Mucosa of gallbladder (tissue), 1 donor: ENCODE data around the gene SP100. TPM values are rescaled to one million over a fixed set of nuclear protein-coding genes. Genes with fewer than 3 reads are reported as not detected.
"Not testable (repeated sequence)": the region's sequence is repeated elsewhere in the genome, so short reads cannot be mapped to it uniquely, and the experiment has no call there.

Experiments
- DNase-seq: peaks from one replicate; pipeline ENCODE4 v3.0.0-alpha.2; 2020; ENCODE audit warnings: low spot score
- total RNA-seq: library from RNA; stranded (reverse); gene quantifications from one replicate; pipeline ENCODE4 v1.2.1, GENCODE V29; 2021
- donor health status: DM: no; HTN: no; CAD: no.

Gene SP100
- total RNA-seq, 1 donor from 2014 or later: 86.6 TPM

DNA sequence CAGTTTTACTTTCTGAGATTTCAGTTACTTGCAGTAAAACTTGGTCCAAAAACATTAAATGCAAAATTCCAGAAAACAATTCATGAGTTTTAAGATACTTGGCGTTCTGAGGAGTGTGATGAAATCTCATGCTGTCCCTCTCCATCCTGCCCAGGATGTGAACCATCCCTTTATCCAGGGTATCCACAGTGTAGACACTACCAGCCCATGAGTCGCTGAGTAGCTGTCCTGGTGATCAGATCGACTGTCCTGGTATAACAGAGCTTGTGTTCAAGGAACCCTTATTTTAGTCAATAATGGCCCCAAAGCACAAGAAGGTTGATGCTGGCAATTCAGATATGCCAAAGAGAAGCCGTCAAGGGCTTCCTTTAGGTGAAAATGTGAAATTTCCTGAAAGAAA, 3.2 kb downstream of the SP100 start:
- no peak for DNase-seq

DNA sequence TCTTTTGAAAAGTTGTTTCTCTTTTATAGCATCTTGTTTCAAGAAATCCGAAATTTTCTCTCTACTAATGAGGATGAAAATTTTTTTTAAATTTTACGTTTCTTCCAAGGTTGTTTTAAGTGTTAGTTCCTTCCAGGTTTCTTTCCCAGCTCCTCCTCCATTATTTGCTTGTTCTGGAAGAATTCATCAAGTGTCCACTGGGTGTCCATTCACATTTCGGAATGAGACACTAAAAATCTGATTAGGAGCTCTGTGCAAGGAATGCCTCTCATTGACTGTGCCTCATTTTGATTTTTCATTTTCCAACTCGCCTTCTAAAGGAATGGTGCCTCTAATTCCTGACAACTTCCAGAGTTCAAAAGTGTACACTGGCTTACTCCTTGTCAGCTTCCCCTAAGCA, 6.1 kb downstream of the SP100 start:
- no peak for DNase-seq

DNA sequence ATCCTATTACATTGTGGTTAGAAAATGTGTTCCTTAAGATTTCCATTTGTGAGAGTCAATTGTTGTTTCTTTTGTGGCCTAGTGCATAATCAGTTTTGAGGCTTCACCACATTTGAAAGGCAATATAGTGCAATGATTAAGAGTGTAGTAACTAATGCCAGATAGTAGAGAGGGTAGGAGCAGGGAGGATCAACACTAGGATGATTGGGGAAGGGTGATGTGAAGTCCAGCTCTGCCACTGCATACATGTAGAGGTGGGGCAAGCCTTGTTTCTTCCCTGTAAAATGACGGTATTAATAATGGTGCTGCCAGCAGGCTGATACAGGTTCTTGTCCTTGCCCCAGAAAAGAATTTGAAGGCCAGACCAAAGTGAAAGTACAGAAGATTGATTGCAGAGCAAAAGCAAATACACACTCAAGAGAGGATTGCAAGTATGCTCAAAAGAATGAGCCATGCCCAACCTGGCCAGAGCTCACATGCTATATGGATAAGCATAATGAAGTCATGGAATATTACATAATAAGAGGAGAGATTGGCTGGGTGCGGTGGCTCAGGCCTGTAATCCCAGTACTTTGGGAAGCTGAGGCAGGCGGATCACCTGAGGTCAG, 8.0 kb downstream of the SP100 start:
- DNase-seq: peak; percentile 72

DNA sequence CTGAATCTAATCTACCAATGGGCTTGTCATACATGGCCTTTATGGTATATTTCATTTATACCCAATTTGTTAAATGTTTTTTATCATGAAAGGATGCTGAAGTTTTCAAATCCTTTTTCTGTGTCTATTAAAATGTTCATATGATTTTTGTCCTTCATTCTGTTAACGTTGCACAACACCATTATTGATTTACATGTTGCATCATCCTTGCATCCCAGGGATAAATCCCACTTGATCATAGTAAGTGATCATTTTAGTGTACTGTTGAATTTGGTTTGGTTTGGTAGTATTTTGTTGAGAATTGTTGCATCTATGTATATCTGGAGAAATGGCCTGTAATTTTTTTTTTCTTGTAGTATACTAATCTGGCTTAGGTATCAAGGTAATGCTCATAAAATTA, 9.4 kb downstream of the SP100 start:
- no peak for DNase-seq

DNA sequence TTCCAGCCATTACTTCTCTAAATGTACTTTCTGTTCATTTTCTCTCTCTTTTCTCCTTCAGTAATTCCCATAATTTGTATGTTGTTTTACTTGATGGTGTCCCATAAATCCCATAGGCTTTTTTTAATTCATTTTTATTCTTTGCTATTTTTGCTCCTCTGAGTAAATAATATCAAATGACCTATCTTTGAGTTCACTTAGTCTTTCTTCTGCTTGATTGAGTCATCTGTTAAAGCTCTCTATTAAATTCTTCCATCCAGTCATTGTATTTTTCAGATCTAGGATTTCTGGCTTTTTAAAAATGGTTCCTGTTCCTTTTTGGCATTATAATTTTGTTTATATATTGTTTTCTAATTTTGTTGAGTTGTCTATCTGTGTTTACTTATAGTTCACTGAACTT, 13.5 kb downstream of the SP100 start:
- no peak for DNase-seq

DNA sequence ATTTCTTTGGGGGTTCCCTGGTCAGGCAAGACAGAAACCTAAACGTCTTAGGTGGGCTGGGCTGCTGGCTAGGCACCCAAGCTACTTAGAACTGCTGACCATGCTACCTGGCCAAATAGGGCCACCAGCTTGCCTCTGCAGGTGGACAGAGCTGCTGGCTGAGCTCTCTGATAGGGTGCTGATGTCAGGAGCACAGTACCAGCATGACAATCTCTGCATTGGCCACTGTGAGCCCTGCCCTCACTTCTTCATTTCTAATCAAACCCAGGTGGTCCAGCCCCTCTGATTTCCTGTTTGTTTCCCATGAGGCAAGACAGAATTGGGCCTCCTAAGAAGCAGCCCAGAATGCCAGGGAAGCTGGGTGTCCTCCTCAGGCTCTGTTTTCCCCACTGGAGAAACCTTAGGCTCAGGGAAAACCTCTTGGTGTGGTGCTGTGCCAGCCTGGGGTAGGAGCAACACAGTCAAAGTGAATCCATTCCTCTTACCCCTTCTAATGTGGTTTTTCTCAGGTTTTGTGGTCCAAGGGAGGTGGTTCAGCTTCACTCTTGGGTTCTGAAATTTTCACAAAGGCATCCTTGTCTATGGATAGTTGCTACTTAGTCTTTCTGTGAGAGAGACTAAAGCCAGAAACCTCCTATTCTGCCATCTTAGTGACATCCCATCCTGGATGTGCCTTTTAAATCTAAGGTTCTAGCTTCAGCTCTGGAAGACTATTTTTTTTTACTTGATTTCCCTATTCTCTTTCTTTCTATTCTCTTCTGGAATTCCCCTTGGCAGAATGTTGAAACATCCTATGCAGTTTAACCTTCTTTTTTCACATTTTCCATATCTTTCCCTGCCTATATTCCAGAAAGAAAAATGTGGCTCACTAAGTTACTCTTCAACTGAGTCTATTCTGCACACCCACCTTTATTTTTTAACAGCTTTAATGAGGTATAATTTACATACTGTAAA, 15.2 kb downstream of the SP100 start:
- DNase-seq: no peak

DNA sequence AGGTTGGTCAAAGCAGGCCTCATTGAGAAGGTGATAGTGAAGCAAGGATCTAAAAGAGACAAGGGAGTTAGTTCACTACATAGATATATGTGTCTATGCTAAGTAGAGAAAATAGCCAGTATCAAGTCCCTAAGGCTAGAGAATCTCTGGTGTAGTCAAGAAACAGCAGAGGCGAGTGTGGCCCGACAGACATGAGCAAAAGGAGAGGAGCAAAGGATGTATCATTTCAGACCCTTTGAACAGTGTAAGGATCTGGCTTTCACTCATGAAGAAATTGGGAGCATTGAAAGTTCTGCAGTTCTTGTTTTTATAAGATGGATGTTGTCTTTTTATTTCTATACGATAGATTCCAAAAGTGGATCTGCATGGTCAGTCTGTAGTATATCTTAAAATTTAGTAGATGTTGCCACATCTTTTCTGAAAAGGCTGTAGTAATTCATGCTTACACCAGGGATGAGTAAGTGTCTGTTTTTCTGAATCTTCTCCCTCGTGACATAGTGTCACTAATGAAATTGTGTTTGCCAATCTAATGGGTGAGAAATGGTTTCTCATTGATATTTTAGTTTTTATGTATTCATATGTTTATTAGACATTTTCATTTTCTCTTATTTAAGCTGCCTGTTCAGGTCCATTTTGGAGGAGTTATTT, 18.8 kb downstream of the SP100 start:
- DNase-seq: no peak

DNA sequence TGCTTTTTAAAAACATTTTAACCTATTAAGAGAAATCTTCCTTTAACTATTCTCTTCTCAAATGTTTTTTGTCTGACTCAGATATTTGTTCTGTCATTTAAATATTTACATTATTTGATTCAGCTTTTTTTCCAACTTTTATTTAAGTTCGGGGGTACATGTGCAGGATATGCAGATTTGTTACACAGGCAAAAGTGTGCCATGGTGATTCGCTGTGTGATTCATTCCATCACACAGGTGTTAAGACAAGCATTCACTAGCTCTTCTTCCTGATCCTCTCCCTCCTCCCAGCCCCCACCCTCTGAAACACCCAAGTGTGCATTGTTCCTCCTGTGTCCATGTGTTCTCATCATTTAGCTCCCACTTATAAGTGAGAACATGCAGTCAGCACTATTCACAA, 19.4 kb downstream of the SP100 start:
- no peak for DNase-seq

DNA sequence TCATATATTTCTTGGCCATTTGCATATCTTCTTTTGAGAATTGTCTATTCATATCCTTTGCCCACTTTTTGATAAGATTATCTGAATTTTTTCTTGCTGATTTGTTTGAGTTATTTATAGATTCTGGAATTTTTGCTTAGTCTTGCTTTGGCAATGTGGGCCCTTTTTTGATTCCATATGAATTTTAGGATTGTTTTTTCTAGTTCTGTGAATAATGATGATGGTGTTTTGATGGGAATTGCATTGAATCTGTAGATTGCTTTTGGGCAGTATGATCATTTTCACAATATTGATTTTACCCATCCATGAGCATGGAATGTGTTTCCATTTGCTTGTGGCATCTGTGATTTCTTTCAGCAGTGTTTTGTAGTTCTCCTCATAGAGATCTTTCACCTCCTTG, 23.1 kb downstream of the SP100 start:
- DNase-seq: not testable (repeated sequence)

DNA sequence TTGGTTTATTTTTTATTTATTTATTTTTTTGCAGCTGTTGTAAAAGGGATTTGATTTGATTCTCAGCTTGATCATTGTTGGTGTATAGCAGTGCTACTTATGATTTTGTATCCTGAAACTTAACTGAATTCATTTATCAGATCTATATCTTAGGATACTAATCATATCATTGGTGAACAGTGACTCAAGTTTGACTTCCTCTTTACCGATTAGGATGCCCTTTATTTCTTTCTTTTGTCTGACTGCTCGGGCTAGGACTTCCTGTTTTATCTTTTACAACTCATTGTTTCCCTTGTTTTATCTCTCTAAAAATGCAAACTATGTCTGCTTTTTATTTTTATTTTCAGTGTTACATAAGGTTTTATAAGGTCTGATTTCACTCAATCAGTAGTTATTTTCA, 23.6 kb downstream of the SP100 start:
- no peak for DNase-seq

DNA sequence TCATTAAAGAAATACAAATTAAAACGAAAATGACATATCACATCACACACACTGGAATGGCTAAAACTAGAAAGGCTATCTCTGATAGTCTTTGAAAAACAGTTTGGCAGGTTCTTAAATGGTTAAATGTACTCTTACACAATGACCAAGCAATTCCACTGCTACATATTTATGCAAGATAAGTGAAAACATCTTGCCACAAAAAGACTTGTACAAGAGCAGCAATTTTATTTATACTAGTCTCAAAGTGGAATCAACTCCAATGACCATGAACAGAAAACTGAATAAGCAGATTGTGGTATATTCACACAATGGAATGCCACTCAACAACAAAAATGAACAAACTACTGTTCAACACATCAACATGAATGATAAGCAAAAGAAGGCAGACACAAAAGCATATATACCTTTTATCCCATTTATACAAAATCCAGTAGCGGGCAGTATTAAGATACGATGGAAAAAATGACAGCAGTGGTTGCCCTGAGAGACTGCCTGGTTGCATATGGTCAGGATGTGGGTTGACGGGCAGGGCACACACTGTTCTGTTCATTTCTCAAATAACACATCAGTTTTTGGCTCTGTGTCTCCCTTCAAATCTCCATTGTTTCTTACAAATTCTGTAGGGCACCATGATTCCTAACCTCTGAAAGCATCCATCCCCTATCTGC, 25.4 kb downstream of the SP100 start:
- peak; percentile 44 for DNase-seq

DNA sequence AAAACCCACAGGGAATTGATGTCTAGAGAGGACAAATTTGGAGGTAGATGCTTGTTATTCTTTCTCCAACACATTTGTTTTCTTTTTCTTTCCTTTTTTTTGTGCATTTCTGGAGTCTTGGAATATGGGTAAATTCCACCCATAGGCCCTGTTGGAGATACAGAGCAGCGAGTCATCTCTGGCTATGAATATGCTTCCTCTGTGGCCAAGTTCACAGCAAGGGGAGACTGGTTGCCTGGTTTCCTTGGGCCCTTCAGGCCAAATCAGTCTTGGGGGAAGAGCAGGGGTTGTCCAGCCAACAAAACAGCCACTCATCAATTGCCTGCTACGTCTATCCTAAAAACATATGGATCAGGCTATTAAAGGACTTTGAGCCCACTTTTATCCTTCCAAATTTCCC, 27.5 kb downstream of the SP100 start:
- no peak for DNase-seq

DNA sequence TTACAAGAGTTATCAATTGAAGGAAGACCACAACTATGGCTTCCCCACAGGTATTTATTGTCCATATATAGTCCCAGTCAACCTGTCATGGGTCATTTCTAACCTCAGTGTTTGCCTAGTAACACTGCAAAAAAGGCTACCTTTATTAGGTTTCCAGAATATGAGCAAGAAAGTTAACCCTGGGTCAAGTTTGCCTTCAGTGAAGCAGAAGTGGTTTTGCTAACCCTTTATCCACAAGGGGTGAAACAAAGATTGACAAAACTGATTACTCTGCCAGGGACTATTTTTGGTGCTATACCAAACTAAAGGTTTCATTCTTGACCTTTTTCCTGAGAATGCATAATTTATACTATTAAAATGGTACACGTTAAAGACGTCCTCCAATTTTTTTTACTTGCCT, 28.8 kb downstream of the SP100 start:
- DNase-seq: no peak

DNA sequence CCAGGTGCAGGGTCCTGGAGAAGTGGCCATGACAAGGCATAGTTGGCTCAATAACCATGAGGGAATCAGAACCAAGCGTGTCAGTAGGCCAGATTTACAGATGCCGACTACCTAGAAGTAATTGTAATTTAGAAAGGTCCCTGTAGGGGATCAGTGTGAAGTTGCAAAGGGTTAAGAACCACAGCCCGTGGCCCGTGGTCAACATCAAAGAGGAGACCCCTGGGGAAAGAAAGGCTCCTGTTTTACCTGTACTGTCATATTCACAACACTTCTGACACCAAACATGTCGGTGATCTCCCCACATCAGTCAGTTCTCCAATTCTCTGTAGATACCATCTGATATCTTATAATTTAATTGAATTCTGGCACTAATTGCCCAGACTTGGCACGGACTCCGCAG, 31.0 kb downstream of the SP100 start:
- DNase-seq: no peak

DNA sequence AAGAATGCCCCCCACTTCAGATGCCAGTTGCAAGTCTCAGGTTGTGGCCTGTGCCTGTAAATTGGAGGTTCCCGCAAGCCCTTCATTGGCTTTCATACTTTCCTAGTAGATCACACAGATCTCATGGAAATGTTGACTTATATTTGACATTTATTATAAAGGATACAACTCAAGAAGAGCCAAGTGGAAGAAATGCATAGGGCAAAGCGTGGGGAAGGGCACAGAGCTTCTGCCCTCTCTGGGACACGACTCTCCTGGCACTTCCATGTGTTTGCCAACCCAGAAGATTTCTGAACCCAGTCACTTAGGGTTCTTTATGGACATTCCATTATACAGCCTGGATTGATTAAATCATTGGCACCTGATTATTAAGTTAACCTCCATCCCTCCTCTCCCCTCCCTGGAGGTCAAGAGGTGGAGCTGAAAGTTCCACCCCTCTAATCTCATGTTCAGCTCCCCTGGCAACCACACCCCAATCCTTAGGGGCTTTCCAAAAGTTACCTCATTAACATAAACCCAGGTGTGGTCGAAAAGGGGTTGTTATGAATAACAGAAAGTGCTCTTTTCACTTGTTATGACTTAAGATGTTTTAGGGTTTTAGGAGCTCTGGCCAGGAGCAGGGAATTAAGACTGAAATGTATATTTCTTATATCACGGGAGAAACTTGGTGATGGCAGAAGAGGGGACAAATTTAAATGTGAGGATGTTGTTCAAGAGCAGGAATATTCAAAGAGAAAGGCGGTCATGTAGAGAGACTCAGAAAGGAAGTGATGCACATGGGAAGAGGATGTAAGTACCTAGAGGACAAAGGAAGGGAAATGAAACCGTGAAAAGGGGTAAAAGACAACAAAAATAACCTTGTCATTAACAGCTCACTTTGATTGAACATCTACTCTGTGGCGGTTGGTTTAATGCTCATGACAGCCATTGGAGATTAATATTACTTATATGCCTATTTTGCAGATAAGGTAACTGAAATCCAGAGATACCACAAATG, 31.8 kb downstream of the SP100 start:
- no peak for DNase-seq

DNA sequence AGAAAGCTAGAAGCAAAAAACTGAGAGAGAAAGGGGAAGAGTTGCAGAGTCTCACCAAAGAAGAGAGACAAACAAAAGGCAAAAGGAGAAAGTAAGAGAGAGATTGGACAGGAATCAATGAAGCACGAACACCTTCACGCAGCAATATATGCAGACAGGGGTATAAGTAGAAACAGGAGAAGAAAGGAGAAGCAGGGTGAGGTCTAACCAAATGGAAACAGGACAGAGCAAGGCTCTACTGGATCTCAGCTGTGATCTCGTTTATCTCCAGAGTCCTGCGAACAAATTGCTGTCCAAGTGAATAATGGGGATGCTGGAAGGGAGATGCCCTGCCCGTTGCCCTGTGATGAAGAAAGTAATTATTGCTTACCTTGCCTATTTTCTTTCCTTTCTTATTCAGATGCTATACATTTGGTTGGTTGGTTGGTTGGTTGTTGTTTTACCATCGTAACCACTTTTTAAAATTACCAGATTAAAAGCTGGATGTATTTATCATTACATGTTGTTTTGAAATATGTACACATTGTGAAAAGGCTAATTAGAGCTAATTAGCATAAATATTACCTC, 34.0 kb downstream of the SP100 start:
- DNase-seq: no peak

DNA sequence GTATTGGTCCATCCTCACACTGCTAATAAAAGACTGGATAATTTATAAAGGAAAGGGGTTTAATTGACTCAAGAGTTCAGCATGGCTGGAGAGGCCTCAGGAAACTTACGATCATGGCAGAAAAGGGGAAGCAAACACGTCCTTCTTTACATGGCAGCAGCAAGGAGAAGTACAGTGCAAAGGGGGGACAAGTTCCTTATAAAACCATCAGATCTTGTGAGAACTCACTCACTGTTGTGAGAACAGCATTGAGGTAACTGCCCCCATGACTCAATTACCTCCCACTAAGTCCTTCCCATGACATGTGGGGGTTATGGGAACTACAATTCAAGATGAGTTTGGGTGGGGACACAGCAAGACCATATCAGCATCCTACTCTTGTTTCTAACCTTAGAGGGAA, 37.0 kb downstream of the SP100 start:
- DNase-seq: no peak

DNA sequence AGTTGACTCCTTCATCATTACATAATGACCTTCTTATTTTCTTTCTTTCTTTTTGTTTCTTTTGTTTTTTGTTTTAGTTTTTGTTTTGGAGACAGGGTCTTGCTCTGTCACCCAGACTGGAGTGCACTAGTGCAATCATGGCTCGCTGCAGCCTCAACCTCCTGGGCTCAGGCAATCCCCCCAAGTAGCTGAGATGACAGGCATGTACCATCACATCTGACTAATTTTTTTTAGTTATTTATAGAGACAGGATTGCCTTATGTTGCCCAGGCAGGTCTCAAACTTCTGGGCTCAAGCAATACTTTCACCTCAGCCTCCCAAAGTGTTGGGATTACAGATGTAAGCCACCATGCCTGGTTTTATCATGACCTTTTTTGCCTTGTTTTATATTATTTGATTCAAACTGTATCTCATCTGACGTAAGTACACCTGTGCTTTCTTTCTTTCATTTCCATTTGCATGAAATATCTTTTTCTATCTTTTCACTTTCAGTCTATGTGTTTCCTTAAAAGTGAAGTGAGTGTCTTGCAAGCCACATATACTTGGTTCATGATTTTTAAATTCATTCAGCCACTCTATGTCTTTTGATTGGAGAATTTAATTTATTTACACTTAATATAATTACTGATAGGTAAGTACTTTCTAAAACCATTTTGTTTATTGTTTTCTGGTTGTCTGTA, 39.1 kb downstream of the SP100 start:
- DNase-seq: no peak

DNA sequence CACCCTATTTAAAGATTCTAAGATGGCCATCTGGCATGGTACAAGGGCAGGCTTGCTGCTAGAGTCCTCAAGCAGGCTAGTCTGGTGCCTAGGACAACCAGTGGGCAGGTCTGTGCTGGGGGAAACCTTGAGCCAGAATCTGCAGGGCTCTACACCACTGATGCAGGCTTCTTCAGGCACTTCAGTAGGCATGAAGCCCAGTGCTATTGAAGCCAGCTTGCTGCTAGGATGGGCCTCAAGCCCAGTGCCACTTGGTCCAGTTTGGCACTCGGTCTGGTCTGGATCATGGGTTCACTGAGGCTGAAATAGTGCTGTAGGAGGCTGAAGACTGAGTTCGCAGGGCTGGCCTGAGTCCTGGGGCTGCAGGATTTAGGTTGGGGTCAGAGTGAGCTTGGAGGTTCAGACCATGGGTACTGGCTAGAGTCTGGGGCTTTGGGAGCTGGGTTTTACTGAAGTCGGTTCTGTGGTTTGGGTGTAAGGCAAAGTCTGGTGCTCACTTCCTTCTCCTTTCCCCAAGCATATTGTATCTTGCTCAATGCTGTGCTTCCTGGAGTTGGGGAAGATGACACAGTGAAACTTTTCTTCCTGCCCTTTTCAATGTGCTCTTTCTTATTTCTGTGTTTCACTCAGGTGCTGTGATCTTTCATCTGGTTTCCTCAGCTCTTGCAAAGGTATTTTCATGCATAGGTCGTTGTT, 41.2 kb downstream of the SP100 start:
- no peak for DNase-seq

DNA sequence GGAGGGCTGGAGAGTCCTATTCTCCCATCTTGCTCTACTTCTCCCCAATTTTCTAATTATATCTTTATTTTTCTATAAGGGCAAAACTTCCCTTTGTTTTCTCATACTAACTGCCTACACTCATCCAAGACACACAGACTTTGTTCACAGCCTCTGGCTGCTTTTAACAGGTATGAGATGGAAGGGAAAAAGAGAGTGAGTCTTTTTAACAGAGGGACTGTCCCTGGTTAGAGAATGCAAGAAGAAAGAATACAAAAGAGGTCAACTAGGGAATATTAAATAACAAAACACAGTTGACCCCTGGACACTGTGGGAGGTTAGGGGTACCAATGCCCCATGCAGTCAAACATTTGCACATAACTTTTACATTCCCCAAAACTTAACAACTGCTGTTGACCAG, 41.8 kb downstream of the SP100 start:
- DNase-seq: no peak
